GM19438 (cell line): Measurements from ENCODE around the gene LEFTY1.

ENCODE experiments used
- ATAC-seq: cut with Tn5 transposase; IDR thresholded peaks from one replicate; pipeline ENCODE4 v1.9.1; 2021; ENCODE audit warnings: low read depth; ENCODE audit not compliant: unreplicated experiment

Gene LEFTY1

DNA sequence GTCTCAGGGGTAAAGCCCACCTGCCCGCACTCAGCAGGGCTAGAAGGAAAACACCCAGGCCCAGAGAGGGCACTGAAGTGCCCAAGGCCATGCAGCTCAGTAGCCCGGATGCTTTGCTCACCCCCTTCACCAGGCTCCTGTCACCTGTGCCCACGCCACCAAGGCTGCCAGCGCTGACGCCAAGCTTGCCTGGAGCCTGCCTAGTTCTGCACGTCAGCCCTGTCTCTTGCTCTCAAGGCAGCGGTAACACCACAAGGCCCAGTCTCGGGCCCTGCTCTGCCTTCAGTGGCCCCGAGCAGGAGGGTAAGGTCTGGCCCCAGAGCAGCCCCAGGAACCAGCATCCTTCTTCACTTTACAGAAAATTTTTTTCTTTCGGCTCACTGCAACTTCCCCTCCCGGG lies 14.5 kb downstream of the LEFTY1 start:
- no peak for ATAC-seq

GRCh38 chr1:225873281-225873850 lies 15.6 kb downstream of the LEFTY1 start:
- ATAC-seq = no peak

DNA sequence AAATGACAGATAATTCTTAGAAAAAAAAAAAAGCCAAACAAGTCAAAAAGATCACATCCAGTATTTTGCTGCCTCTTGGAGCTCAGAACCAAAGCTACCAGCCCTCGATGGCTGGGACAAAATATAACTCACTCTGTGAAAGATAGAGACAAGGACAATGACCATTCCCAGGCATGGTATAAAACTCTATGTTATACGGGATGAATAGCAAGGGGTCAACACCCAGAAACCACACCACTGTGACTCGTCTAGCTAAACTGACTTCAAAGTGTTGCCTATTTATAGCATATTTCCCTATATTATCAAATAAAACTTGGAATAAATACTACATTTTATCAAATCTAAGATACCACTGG lies 16.9 kb downstream of the LEFTY1 start:
- ATAC-seq = no peak

DNA sequence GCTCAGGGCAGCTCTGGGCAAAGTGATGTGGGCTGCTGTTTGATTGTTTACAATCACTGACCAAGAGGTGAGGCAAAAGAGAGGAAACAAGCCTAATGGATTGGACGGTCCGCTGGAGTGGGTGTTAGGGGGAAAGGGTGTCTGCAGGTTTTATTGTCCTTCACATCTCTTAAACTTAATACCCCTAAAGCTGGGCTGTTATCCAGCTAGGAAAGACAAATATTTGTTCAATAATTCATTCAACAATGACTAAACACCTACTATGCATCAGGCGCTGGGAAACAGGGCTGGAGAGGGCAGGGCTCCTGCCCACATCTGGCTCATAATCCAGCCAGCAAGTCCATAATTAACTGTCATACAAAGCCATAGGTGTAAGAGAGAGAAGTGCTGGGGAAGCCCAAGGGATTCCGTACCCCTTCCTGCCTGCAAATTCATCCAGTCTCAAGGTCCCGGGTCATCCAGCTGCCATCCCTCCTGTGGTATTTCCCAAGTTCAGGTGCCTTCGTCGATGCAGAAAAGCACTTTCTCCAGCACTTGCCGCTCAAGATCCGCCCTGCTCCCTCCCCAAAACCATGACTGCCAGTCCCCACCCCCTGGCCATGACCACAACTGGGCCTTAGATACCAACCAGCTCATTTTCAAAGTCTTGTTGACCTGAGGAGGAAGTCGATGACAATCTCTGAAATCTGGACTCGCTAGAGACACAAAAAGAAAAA lies 17.4 kb downstream of the LEFTY1 start:
- ATAC-seq = no peak

GRCh38 chr1:225870911-225871310 lies 18.0 kb downstream of the LEFTY1 start:
- ATAC-seq = no peak

DNA sequence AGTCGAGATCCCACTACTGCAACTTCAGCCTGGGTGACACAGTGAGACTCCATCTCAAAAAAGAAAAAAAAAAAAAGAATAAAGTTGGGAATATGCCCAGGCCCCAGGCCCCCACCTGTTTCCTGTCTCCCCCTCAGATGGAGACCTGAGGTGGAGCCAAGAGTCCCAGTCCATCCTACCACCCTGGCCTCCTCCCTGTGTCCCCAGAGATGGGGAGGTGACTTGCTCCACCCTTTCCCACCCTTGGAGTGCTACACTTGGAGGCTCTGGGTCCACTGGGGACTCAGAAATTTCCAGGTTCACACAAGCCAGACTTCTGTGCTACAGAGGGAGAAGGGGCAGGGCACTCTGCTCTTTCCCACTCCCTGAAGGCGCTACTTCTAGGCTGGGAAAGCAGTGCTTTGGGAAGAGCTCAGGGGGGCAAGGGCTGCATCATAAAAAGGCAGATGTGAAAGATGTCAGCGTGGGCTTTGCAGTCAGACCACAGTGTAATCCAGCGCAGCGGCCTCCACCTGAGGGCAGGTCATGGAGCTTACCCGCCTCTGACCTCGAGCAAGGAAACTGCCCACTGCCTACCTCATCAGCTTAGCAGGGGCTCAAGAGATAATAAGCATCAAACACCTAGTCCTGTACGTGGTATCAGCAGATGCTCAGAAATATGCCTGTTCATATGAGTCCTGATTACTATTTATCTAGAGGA lies 20.2 kb downstream of the LEFTY1 start:
- ATAC-seq = no peak

GRCh38 chr1:225866981-225867380 lies 22.0 kb downstream of the LEFTY1 start:
- no peak for ATAC-seq

GRCh38 chr1:225866061-225866837 lies 22.7 kb downstream of the LEFTY1 start:
- no peak for ATAC-seq

DNA sequence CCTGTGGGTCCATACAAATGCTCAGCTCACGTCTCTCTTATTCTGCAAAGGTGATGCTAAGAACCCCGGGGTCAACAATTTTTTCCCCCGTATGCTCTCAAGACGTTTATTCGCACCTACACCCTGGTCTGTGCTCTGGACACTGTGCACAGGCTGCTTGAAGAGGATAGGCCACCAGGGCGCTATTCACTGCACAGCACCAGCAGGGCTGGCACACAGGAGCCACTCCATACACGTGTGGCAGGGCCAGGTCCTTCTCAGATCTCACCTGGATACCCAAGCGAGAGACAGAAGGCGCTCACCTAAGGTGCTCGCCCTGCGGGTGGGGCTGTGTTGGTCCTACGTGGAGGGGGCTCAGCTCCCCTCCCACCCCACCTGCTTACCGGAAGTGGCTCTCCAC lies 23.4 kb downstream of the LEFTY1 start:
- no peak for ATAC-seq

GRCh38 chr1:225863167-225863566 lies 25.8 kb downstream of the LEFTY1 start:
- ATAC-seq = no peak

- ATAC-seq = no peak
Observed at GRCh38 chr1:225862581-225862950, 26.4 kb downstream of the LEFTY1 start.

GRCh38 chr1:225861834-225862580 lies 26.9 kb downstream of the LEFTY1 start:
- ATAC-seq = no peak

DNA sequence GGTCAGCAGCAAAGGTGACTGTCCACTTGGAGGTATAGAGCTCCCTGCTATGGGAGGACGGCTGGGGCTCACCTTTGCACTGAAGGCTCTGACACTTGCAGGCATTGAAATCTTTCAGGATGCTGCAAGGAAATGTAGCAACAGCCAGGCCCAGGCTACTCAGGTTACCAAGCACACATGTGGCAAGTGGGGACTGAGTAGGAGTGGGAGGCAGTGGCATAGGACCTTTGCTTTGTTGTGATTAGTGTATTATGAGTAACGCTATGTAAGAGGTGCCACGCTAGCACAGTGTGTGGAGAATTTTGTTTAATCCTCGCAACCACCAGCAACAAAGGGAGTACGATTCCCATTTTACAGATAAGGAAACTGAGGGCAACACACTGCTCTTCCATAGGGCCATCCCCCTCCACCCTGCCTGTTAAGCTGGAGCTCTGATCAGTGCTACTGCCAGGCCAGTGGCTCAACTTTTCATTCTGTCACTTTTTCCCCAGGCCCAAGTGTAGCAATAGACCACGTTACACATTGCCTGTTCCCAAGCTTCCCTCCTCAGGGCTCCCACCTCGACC lies 28.0 kb downstream of the LEFTY1 start:
- no peak for ATAC-seq

- ATAC-seq = no peak
Observed at GRCh38 chr1:225860107-225860506, 28.8 kb downstream of the LEFTY1 start.

DNA sequence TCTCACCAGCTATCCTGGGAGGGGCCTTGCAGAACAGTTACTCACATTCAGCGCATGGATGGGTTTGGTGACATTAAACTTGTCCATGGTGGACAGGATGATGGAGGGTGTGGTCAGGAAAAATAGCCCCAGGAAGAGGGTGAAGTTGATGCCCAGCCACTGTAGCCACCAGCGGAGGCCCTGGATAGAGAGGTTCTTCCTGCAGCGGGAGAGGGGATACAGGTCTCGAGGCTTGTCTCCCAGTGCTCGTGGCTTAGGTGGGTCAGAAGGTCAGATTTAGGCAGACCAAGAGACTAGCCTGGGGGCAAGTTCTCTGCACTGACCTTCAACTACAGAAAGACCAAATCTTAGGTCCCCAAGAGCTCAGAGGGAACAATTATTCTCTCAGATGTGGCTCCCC lies 29.8 kb downstream of the LEFTY1 start:
- ATAC-seq = no peak

DNA sequence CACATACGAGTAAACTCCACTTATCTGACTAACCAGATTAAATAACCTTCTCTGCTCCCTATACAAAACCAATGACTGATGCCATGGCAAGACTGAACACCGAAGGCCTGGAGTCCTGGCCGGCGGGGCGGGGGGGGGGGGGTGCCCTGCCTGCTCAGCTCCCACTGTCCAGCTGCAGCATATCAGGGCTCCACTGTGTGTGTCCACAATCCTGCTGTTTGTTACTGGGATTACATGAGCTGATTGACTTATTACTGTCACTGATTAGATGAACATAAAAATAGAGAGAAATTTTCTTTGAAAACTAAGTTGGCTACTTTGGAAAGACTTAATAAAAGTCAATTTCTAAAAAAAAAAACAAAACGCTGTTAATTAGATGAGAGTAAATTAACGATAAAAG lies 31.7 kb downstream of the LEFTY1 start:
- ATAC-seq = no peak

DNA sequence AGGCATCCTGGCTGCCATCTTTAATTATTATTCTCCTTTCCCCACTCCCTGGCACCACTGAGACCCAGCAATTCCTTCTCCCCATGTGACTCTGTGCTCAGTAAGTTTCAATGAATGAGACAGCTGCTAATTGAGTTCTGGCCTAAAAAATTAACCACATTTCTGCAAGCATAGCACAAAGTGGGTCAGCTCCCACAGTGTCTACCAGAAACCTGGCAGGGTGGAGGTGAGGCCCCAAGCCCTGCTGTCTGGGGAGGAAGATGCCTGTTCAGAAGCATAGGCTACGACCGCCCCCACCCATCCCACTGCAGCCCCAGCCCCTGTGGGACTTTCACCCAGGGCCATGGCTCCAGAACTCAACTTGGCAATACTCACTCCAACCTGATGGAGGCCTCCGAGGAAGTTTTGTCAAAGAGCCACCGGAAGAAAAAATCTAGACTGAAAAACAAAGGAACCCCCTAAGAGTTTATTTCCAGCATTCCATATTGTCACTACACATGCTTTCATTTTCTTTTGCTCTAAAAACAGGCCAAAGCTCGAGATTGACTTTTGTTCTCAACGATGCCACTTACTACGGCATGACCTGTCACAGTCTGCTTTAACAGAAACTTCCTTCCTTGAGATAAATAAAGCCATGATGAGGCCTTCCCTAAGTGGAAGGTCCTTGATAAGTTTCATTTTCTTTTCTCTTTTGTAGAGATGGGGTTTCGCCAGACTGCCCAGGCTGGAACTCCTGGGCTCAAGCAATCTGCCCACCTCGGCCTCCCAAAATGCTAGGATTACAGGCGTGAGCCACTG lies 33.2 kb downstream of the LEFTY1 start:
- ATAC-seq = no peak

DNA sequence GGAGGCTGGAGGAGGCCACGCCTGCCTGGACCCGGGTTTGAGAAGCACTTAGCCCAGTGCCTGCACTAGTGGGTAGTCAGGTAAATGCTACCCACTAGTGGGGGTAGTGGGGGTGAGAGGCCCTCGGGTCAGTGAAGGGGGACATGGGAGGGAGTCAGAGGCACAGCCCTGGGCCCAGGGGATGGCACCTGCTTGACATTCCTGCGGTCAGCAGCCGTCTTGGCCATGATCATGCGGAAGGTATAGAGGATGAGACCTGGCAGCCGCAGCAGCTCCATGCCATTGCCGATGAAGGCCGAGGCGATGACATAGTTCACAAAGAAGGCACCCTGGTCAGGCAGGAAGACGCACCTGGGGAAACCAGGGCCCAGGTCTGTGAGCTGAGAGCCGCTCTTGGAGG lies 35.5 kb downstream of the LEFTY1 start:
- ATAC-seq = no peak

- no peak for ATAC-seq
Observed at GRCh38 chr1:225852413-225853124, 36.4 kb downstream of the LEFTY1 start.
